ENCODE measurements around the gene TMEM59.

TMEM59 gene

DNA sequence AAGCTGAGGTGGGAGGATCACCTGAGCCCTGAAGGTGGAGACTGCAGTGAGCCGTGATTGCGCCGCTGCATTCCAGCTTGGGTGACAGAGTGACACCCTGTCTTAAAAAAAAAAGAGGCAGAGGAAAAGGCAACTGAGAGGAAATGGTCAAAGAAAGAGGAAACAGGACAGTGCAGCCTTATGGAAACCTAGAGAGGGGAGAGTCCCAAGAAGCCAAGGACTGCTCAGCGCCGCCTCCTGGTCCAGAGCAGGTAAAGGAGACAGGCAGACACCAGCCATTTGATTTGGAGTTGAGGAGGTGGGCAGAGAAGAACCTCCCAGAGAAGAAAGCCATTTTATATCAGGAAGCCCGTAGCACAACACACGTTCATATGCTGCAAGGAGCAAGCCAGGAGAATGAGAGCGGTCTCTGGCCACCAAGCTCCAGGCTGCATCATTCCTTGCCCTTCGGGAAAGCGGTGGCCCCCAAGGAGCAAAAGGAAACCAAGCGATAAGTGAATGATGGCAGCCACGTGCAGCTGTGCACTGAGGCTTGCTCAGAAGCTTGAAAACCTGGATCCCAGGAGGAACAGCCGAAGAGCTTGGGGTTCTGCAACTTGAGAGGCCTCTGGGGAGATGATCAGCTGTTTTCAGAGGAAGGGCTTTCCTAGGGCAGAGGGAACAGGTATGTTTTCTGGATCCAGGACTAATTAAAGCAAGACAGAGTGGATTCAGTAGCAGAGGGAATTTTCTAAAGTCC is 73.1 kb downstream of the TMEM59 start:
- DNase-seq: no peak
